Esophagus squamous epithelium (tissue), 4 donors: ENCODE data around the gene SLIT1.

Experiments
- CTCF ChIP-seq, 6 experiments: fragments of 450-650 bp in 4 of 6; fragments of 200-600 bp in 2 of 6; sonication (generic) in 2 of 6; IDR thresholded peaks; one replicate each; pipeline ENCODE4 v1.5.1; 2016 to 2019; ENCODE audit warnings: antibody characterized with exemption in 6 of 6, mild to moderate bottlenecking in 4 of 6, moderate library complexity in 4 of 6
- POLR2A ChIP-seq, 4 donors: fragments of 450-650 bp; IDR thresholded peaks; one replicate each; pipeline ENCODE4 v1.6.1; 2017; ENCODE audit warnings: antibody characterized with exemption in 4 of 4, mild to moderate bottlenecking in 4 of 4, moderate library complexity in 3 of 4

- TF ChIP-seq POLR2A (IDR thresholded peaks at IDR 0.05), result no peak
- TF ChIP-seq CTCF (IDR thresholded peaks at IDR 0.05), result no peak
Measured at GRCh38 chr10:97003151-97003803, 182.5 kb downstream of the SLIT1 start.
